A673 (cell line): ENCODE measurements around the gene SPEF1.

Experiments
- CTCF ChIP-seq: fragments of 300-800, 200-600 bp; sonication (generic); conservative IDR thresholded peaks from 2 replicates; pipeline ENCODE4 v1.5.1; 2017; ENCODE audit warnings: low read depth, mild to moderate bottlenecking, antibody characterized with exemption, low read length, moderate library complexity, mixed read lengths
- EZH2 ChIP-seq: fragments of 200-600 bp; sonication (generic); IDR thresholded peaks from 2 replicates; pipeline ENCODE4 v1.6.1; 2017; ENCODE audit warnings: borderline replicate concordance, low read depth, mild to moderate bottlenecking, mixed read lengths, antibody characterized with exemption, low read length; ENCODE audit not compliant: poor library complexity, severe bottlenecking

GRCh38 chr20:3781153-3781910, at the start of gene SPEF1:
- TF ChIP-seq CTCF (peak; percentile 67), EZH2 (no peak)
